ENCODE measurements around the gene AKAP8. TPM values are rescaled to one million over a fixed set of nuclear protein-coding genes. Genes with fewer than 3 reads are reported as not detected.

AKAP8 gene
- total and polyA plus RNA-seq, 2 experiments from 2014 or later, result 22.4 to 36.5 TPM

- TF ChIP-seq STAT1 (IDR thresholded peaks at IDR 0.05; ENCODE audit: unreplicated experiment) (no peak), NANOG (IDR thresholded peaks at IDR 0.05; ENCODE audit: borderline replicate concordance) (no peak), EZH2 (IDR thresholded peaks at IDR 0.05; ENCODE audit: low read depth, unreplicated experiment) (no peak), ETS1 (IDR thresholded peaks at IDR 0.05) (no peak), ZNF462 (CRISPR knock-in tag; IDR thresholded peaks at IDR 0.05) (no peak), EZH2phosphoT487 (IDR thresholded peaks at IDR 0.05; ENCODE audit: unreplicated experiment) (no peak), CTCF (conservative IDR thresholded peaks at IDR 0.05; ENCODE audit: low read depth in 2 of 2) (no peak), CREB1 (CRISPR knock-in tag; IDR thresholded peaks at IDR 0.05; ENCODE audit: low read depth) (no peak), JUNB (IDR thresholded peaks at IDR 0.05; ENCODE audit: unreplicated experiment) (no peak), POLR2AphosphoS5 (IDR thresholded peaks at IDR 0.05; ENCODE audit: low read depth) (no peak), ZNF331 (CRISPR knock-in tag; IDR thresholded peaks at IDR 0.05; ENCODE audit: low read depth) (no peak), REST (IDR thresholded peaks at IDR 0.05; ENCODE audit: unreplicated experiment) (no peak), ZNF114 (CRISPR knock-in tag; IDR thresholded peaks at IDR 0.05) (no peak)
- H3K4me1 ChIP-seq (ENCODE audit: insufficient read depth), result no peaks in the 10 kb centered on the region
- no peaks in the 10 kb centered on the region for H3K27me3 ChIP-seq (ENCODE audit: insufficient read depth)
- H3K4me2 ChIP-seq, result no peak overlapping the region
- peaks cover 6% of the 10 kb centered on the region for H3K36me3 ChIP-seq (ENCODE audit: insufficient read depth)
- H3K27ac ChIP-seq (ENCODE audit: low read depth), result no peak overlapping the region
- no peak overlapping the region for H3K4me3 ChIP-seq
- Mint-ChIP-seq H3K4me3 (no peak overlapping the region), H3K36me3 (ENCODE audit: low read depth) (peaks cover 69% of the 10 kb centered on the region), H3K27me3 (ENCODE audit: insufficient read depth, low read depth, poor library complexity) (peaks cover 5% of the 10 kb centered on the region), H3K27ac (no peak overlapping the region), H3K9me3 (no peaks in the 10 kb centered on the region; the same call in 1 of the 3 replicates), H3K4me1 (0 out of 3 replicates have a peak, but pooled peaks cover 3% of the 10 kb centered on the region)
- no peak overlapping the region for H2AFZ ChIP-seq
- H4K20me1 ChIP-seq (replicated peaks; ENCODE audit: insufficient read depth), result peaks cover 14% of the 10 kb centered on the region
- peaks cover 33% of the 10 kb centered on the region for H3K79me2 ChIP-seq (replicated peaks; ENCODE audit: insufficient read depth)
- ATAC-seq (no peak), DNase-seq (ENCODE audit: low spot score) (no peak)
- H3K9me2 ChIP-seq (ENCODE audit: insufficient read depth), result no peaks in the 10 kb centered on the region
- 0 out of 2 replicates have a peak, but pooled peaks cover 5% of the 10 kb centered on the region for H3F3A ChIP-seq (replicated peaks; ENCODE audit: low read depth)
Observed at GRCh38 chr19:15398501-15399233, 19.1 kb upstream of the AKAP8 start.

Measured in GM23338 (cell line).